Kidney tubule cell (primary cell): Measurements from ENCODE around the gene DEAF1.
"Not testable (repeated sequence)": the region's sequence is repeated elsewhere in the genome, so short reads cannot be mapped to it uniquely, and the experiment has no call there.

Experiments used
- DNase-seq: peaks from one replicate; pipeline ENCODE4 v3.0.0-alpha.2; 2018; ENCODE audit warnings: low spot score

DEAF1 gene

DNA sequence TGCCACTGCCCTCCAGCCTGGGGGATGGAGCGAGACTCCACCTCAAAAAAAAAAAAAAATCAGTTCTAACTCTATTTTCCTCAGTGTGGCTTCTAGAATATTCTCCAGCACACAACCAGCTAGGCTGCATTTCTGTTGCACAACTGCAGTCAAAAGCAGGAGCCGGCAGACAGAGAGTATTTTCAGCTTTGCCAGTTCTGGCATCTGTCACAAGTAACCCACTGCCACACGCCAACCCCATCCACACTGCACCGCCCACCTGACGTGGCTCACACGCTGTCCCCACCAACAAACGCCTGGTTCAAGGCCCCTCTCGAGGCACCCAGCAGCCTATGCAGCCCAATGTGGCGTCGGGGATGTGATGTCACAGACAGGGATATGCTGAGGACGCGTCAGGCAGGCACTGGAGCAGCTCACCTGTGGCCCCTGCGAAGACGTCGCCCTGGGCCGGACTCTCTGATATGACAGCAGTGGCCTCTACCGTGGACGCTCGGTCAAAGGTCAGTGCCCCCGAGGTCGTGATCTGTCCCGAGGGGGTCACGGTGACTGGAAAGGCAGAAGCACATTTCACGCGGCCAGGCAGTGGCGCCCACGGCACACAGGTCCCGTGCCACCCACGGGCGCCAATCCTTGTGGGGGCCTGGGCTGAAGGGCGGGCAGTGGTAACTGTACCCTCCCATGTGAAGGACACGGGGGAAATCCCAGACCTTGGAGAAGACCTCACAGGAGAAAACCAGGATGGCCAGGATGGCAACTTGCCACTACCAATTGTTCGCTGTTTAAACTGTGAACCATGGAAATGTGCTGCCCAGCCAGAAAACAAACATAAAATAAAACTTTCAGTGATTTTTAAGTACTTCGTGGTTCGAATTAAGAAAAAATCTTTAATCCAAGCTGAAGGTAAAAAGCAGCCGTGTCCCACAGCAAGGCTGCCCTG, 15.5 kb downstream of the DEAF1 start:
- DNase-seq: no peak

DNA sequence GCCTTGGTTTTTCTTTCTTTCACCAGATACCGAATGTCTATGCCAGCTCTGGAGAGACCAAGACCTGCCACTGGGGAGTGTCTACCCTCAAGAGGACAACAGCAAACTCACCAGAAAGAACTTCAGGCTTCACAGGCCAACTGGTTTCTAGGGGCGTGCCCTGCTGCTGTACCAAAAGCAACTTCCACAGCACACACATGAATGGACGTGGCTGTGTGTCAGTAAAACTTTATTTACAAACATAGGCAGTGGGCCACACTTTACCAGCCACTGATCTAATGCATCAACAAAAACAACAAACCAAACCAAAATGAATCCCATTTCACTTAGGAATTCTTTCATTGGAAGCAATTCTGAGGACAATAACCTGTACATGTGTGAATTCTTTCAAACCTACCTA, 16.7 kb downstream of the DEAF1 start:
- no peak for DNase-seq

DNA sequence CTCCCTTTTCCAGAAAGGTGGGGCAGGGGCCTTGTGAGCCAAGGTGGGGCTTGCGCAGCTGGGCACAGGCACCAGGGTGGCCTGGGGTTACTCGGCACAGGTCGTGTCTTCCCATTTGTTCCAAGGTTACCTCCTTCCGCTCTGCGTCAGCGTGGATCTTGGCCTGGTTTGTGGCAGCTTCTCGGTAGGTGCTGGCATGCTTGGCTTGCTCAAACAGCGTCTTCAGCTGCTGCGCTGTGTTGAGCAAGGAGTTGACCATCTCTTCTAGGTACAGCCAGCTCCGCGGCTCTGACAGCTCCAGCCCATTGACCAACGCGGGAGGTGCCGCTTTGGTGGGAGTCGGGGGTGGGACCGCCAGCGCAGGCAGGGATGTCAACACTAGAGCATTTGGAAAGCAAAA, 20.6 kb downstream of the DEAF1 start:
- DNase-seq: no peak

DNA sequence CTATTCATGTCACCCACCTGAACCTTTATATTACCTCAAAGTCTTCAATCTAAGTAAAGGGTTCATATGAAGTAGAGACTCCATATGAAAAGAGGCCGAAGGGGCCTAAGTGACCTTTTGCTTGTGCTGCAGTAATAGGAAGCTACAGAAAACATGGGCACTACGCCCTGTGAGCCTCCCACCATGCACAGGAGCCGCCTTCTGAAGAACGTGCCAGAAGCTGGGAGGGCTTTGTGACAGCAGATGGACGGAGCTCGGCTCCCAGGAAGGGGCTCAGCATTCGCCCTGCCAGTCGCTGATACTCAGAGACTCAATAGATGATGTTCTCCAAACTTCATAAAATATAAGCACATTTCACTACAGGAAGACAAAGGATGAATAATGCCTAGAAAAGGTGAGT, 21.2 kb downstream of the DEAF1 start:
- DNase-seq: no peak

DNA sequence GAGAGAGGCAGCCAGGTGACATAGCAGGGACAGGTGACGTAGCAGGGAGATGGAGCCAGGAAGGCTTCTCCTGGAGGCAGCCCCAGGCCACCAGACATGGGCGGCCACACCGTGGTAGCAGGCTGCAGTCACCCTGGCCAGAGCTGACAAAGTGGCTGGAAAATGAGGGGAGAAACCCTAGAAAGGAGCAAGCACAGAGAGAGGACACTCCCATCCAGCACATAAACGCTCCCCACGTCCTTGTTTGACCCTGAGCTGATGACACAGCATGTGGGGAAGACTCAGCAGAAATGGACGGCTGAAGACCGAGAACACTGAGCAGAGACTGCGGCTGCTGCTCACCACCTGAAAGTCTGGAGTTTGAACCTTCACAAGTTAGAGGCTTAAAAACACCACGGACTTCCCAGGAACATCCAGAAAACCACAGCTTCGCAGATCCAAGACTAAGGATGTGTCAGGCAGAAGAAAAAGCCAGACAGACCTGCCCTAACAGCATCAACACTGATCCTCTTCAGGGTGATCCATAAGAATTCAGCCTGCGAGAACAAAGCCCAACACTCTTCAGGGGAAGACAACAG, 29.2 kb downstream of the DEAF1 start:
- no peak for DNase-seq

DNA sequence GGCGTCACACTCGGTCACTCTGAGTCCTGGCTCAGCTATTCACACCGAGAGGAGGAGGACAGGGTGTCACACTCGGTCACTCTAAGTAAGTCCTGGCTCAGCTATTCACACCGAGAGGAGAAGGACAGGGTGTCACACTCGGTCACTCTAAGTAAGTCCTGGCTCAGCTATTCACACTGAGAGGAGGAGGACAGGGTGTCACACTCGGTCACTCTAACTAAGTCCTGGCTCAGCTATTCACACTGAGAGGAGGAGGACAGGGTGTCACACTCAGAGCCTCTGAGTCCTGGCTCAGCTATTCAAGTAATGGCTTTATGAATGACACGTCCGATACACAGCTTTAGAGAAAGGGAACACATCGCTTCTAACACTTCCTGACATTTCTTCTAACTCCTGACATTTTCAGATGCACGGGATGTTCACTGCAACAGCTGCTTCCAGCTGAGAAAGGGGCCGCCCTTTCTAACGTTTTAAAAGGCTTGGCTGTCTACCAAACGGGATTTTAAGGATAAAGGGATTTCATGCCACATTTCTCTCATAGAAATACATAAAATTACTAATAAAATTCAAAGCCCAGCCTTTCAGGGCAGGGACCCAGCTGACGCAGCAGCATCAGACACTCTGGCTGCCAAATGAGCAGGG, 29.8 kb downstream of the DEAF1 start:
- DNase-seq: no peak

DNA sequence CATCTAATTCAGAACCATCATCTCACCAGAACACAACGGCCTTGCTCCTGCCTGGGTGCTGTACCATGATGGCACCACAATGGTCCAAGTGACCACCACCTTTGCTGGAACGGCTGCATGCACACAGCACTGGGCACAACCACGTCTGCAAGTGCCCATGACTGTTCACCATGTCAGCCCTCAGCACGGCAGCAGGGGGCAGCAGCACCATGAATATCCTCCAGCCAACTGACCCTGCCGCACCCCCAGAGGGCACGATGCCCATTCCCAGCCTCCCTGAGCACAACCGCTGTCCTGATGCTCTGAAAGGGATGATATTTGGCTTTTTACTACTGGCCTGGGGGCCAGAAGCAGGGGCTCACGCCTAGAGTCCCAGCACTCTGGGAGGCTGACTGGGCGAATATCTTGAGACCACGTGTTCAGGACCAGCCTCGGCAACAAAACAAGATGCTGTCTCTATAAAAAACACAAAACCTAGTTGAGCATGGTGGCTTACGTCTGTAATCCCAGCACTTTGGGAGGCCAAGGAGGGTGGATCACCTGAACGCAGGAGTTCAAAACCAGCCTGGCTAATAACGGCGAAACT, 32.2 kb downstream of the DEAF1 start:
- peak; percentile 62 for DNase-seq

DNA sequence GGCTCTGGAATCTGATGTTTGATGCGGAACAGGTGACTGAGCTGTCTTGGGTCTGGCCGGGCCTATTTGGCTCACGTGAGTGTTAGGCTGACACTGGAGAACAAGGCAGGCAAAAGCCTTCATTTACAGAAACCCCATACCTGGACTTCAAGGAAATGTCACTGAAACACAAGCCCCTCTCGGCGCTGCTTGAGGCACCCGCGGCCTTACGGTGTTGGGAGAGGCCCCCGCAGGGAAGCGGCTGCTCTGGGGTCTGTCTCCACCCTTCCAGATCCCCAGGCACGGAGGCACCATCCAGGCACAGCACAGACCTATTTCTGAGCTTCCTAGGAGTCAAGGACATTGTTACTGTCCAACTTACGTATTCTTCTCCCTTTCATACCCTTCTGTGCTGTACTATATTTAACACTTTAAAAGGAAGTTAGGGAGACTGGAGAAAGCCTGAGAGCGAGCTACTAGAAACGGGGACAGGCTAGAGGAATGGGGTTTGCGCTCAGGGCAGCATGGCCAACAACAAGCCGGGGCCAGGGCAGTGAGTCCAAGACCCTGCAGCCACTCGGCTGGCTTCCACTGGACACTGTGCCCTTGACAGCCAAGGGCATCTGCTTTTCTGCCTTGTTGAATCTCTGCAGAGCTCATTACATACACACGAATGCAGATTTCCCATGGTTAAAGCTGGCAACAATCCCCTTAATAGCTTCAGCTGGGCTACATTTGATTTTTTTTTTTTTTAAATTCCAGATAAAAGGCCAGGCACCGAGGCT, 34.2 kb downstream of the DEAF1 start:
- DNase-seq: no peak

DNA sequence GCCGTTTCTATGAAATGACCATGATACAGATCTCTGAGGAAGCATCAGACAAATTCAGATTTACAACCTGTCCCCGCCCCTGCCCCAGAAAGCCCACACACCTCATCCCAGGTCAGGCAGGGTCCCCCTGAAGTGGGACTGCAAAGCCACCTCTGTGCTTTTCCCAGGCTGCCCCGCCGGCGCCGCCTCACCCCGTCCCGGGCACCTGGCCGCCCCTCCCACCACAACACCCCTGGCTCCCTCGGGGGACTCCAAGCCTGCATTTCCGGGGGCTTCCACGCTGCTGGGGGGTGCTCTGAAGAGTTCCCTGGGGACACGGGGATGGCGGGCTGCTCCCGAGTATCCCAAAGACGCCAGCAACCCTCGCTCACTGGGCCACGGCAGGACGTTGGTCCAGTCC, 34.7 kb downstream of the DEAF1 start:
- no peak for DNase-seq

DNA sequence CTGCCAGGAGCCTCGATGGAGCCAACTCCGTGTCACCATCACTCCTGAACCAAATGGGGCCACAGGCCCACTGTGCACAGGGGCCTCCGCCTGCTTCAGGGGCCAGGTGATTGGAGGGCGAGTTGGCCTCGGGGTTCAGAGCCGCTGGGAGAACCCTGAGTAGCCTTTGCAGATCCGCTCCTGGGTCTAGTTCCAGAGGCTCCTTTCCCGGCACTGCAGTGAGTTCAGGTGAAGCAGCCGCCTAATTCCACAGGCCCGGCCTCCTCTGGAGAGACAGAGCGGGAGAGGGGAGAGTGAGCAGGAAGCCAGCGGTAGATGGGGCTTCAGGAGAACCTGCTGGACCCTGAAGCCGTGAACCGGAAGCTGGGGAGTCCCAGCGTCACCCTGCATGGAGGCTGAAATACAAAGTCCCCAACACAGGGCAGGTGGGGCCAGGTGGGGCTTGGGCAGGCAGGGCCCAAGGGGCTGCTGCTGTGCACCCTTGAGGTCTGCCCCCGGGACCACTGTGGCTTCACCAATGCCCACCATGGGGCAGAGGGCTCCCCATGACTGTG, 35.4 kb downstream of the DEAF1 start:
- DNase-seq: no peak

DNA sequence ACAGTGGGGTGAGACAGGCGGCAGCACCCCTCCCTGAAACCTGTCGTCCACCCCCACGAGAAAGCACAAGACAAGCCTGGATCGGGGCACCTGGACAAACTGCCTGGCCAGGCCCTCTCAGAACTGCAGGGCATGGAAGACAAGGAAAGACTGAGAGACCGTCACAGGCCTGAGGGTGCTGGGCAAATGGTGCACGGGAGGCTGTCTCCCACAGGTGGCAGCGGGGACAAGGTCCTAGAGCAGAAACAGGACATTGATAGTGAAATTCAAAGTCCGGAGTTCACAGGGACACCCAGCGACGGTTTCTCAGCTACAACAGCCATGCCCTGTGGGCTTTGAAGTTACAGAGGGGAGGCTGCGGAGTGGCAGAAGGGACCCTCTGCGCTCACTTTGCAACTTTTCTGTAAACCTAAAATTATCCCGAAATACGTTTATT, 37.3 kb downstream of the DEAF1 start:
- no peak for DNase-seq

DNA sequence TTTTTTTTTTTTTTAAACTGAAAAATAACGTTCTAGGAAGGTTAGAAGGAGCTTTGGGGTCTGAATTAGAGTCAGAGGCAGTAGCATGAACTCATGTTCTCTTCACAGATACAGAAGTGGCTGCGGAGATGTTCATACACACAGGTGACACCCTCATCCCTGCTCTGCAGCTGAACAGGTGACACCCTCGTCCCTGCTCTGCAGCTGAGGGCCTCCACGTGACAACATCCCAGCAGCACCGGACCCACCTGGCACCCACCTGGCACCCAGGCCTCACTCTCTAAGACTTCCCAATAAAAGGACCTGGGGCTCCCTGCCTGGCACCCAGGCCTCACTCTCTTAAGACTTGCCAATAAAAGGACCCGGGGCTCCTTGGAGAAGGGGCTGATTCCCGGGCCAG, 38.2 kb downstream of the DEAF1 start:
- no peak for DNase-seq

DNA sequence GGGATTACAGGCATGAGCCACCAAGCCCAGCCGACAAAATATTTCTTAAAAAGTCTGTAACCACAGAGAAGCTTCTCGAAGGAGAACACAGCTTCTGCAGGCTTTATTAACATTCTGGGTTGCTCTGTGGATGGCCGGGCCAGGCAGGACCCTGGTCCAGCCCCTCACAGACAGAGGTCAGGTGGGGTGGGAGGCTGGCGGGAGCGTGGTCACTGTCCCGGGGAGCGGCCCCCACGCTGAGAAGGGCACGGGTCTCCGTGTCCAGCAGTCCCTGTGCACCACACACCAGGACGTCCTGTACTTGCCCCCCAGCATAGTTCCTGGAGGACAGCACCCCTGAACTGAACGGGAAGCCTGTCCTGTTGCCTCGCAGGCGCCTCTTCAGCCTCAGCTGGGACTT, 38.6 kb downstream of the DEAF1 start:
- no peak for DNase-seq

DNA sequence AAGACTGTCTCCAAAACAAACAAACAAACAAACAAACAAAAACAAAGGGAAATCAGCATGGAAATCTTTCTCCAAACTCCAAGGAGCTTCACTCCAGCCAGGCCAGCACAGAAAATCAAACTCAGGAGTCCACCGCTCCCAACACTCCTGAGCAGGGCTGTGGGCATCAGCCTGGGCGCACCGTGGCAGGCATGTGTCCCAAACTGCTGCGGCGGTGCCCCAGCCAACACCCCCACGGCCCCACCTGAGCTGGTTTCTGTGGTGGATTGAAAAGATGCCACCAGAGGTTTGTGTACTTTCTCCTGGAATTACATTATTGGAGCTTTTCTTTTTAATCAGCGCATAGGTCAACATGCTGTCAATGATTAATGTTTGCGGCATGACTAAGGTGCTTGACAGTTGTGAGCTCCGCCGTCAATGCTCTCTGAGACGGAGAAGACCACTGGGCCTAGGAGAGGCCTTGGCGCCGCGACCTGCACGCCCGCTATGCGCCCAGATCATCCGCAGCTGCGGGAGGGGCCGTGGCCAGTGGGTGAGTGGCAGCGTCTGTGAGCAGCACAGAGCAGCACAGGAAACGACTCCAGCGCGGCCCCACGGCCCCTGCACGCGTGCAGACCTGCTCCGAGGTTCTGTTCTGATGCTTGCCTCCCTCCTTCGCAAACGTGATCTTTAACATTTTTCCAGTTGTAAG, 39.8 kb downstream of the DEAF1 start:
- DNase-seq: peak; percentile 89

DNA sequence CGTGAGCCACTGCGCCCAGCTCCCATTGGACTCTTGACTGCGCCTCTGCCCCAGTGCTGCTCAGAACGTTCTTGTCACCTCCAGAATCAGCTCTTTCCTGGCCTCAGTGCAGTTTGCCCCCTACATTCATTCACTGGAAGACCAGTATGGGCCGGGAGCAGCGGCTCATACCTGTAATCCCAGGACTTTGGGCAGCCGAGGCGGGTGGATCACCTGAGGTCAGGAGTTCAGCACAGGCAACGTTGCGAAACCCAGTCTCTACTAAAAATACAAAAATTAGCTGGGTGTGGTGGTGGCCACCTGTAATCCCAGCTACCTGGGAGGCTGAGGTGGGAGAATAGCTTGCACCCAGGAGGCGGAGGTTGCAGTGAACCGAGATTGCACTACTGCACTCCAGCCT, 40.6 kb downstream of the DEAF1 start:
- DNase-seq: not testable (repeated sequence)

DNA sequence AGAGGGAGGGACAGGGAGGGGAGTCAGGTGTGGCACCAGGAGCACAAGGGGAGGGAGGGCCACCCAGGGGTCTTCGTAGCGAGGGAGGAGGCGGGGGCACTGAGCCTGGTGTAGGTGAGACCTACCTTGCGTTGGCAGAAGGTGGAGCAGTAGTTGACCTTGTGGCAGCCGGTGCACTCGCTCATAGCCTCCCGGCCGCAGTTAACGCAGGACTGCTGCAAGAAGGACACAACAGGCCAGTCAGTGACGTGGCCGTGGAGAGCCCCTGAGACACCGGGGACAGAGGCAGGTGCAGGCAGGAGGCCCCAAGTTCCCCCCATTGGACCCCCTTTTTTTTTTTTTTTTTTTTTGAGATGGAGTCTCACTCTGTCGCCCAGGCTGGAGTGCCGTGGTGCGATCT, 41.2 kb downstream of the DEAF1 start:
- DNase-seq: no peak

DNA sequence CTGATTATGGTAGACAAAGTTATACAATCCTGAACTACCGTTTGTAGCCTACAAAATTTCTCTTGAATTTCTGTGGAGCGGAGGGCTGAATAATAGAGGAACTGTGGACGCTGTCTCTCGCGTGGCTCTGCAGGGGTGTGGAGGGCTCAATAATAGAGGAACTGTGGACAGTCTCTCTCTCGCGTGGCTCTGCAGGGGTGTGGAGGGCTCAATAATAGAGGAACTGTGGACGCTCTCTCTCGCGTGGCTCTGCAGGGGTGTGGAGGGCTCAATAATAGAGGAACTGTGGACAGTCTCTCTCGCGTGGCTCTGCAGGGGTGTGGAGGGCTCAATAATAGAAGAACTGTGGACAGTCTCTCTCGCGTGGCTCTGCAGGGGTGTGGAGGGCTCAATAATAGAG, 41.9 kb downstream of the DEAF1 start:
- not testable (repeated sequence) for DNase-seq

DNA sequence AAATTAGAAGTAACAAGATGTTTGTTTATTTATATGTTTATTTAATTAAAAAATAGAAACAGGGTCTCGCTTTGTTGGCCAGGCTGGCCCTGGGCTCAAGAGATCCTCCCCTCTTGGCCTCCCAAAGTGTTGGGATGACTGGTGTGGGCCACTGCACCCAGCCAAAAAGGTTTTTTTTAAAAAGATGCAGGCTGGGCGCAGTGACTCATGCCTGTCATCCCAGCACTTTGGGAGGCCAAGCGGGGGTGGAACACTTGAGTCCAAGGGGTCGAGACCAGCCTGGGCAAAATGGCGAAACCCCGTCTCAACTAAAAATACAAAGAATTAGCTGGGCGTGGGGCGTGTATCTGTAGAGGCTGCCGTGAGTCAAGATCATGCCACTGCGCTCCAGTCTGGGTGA, 44.5 kb downstream of the DEAF1 start:
- DNase-seq: no peak

DNA sequence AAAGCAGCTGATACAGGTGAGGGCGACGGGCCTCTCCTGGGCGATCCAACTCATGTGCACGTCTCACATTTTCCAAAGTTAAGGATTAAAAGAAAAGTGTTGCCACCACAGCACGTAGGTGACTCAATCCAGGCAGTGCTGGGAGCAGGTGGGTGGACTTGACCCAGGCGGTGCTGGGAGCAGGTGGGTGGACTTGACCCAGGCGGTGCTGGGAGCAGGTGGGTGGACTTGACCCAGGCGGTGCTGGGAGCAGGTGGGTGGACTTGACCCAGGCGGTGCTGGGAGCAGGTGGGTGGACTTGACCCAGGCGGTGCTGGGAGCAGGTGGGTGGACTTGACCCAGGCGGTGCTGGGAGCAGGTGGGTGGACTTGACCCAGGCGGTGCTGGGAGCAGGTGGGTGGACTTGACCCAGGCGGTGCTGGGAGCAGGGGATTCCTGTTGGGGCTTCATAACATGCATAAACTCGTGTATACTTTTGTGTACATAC, 47.3 kb downstream of the DEAF1 start:
- DNase-seq: peak; percentile 47

DNA sequence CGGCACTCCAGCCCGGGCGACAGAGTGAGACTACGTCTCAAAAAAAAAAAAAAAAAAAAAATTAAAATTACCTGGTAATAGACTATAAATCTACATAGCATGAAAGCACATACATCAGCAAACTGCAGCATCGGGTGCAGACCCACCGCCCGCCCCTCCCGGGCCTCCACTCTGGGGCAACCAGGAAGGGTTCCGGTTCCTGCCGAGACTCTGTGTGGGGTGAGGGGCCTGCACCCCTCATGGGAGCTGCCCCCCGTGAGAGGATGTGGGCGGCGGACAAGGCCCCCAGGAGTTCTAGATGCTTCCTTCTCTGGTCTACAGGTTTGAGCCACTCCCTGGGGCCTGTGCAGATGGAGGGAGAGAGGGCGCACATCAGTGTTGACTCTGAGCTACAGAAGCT, 48.8 kb downstream of the DEAF1 start:
- no peak for DNase-seq

DNA sequence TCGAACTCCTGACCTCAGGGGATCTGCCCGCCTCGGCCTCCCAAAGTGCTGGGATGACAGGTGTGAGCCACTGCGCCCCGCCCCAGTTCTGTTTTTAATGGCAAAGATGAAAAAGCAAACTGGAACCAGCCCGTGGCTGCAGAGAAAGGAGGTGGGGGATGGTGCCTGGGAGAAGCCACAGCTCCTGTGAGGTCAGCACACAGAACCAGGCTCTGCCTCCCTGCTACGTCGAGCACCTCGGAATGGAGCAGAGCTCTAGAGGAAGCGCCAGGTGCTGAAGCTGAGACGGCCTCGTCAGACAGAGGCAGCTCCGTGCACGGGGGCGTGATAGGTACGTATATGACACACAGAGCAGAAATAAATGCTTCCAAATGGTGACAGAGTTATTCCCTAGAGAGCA, 49.5 kb downstream of the DEAF1 start:
- no peak for DNase-seq
